Airway epithelial cell (primary cell): ENCODE measurements around the gene NOTCH2NLA. TPM values are rescaled to one million over a fixed set of nuclear protein-coding genes. Genes with fewer than 3 reads are reported as not detected.

ENCODE experiments used
- total RNA-seq: library from RNA; depleted of rRNA; stranded (reverse); fragments of >200 nt; gene quantifications from 2 replicates; pipeline ENCODE4 v1.2.3, GENCODE V29; 2015

NOTCH2NLA gene
- 33.4 and 38.5 TPM in 2 replicates for total RNA-seq

GRCh38 chr1:146228710-146229477 is at the start of gene NOTCH2NLA:
NOTCH2NLA (minus strand) TSS chr1:146229021; CDS start chr1:146189337, 39,684 bp downstream.

GRCh38 chr1:146144465-146144864 is 84.4 kb downstream of the NOTCH2NLA start, which contains the start of gene NBPF10:
NBPF10 (minus strand) TSS chr1:146144804; CDS start chr1:146144769, 35 bp downstream.

Other genes with a start within 250 kb of the NOTCH2NLA start
- 267 and 294 TPM in 2 replicates for gene TXNIP, start 232.4 kb downstream of the NOTCH2NLA start, total RNA-seq
- not detected in 2 replicates for gene HJV, start 207.3 kb downstream of the NOTCH2NLA start, total RNA-seq
- 0.09 and 0.28 TPM in 2 replicates for gene NBPF10, start 84.2 kb downstream of the NOTCH2NLA start, total RNA-seq